ENCODE results near the gene PGRMC2. TPM values are rescaled to one million over a fixed set of nuclear protein-coding genes. Genes with fewer than 3 reads are reported as not detected.

Gene PGRMC2
- total and polyA plus RNA-seq, 2 of the 4 experiments (the other 2 are of a cell fraction), result 13.4 to 40.7 TPM

- ATAC-seq (ENCODE audit: low read depth) (no peak), DNase-seq (no peak)
- Histone ChIP-seq H2AK5ac (ENCODE audit: low read depth, low read length) (no peak overlapping the region), H3K9ac (ENCODE audit: low read depth, low read length) (no peak overlapping the region), H2BK120ac (ENCODE audit: low read depth, low read length) (no peak overlapping the region), H2BK20ac (ENCODE audit: low read depth, low read length) (peak overlapping the region; percentile 18; the same call in 1 of the 2 replicates), H3K4me3 (ENCODE audit: insufficient read depth, low read depth, low read length) (no peak overlapping the region), H3K36me3 (ENCODE audit: control insufficient read depth, insufficient read depth, low read length) (no peaks in the 10 kb centered on the region), H2AFZ (replicated peaks; ENCODE audit: low read length, poor library complexity) (no peak overlapping the region), H3K9me3 (ENCODE audit: control insufficient read depth, insufficient read depth, low read length) (no peaks in the 10 kb centered on the region), H2AK9ac (replicated peaks; ENCODE audit: low read depth, low read length, poor library complexity) (no peak overlapping the region), H3K79me1 (ENCODE audit: low read depth in 1 of 2, low read length in 2 of 2) (no peaks in the 10 kb centered on the region), H4K8ac (ENCODE audit: low read depth in 2 of 2, low read length in 2 of 2) (no peak overlapping the region), H3K4me2 (ENCODE audit: low read depth, low read length) (no peak overlapping the region), H3K9me1 (ENCODE audit: insufficient read depth, low read length) (no peaks in the 10 kb centered on the region), H3K56ac (ENCODE audit: extremely low read depth, insufficient read depth, low read length) (no peak overlapping the region), H3K4me1 (ENCODE audit: control insufficient read depth, insufficient read depth, low read length) (peaks cover 6% of the 10 kb centered on the region), H4K91ac (ENCODE audit: insufficient read depth, low read depth, low read length) (no peak overlapping the region), H2BK15ac (ENCODE audit: low read depth, low read length) (no peak overlapping the region), H3K18ac (ENCODE audit: low read depth, low read length) (no peak overlapping the region), H4K20me1 (ENCODE audit: insufficient read depth, low read length) (no peaks in the 10 kb centered on the region), H2BK5ac (ENCODE audit: low read depth, low read length, poor library complexity, severe bottlenecking) (no peak overlapping the region), H3K27ac (ENCODE audit: insufficient read depth, low read length) (no peak overlapping the region), H3K27me3 (ENCODE audit: control insufficient read depth, insufficient read depth, low read length) (no peaks in the 10 kb centered on the region), H3K4ac (ENCODE audit: low read depth, low read length) (no peak overlapping the region), H4K5ac (ENCODE audit: low read depth, low read length) (no peak overlapping the region), H3K23ac (ENCODE audit: low read depth, low read length) (no peak overlapping the region), H3K14ac (replicated peaks; ENCODE audit: low read depth, low read length) (no peak overlapping the region)
- BruUV-seq (replicated peaks), result no TSS peak
- dilution Hi-C loops (cut with HindIII; ENCODE audit: low sequenced_read_pairs, unreplicated experiment), result no loop called here
- CTCF ChIA-PET, result no interaction called here
- POLR2A ChIA-PET (ENCODE audit: unreplicated experiment), result no interaction called here
- in situ Hi-C loops (cut with MboI; ENCODE audit: low sequenced_read_pairs), result no loop called here
- no peak for TF ChIP-seq NFE2L2 (IDR thresholded peaks at IDR 0.05; ENCODE audit: low read depth, low read length)
- TF ChIP-seq RFX5 (IDR thresholded peaks at IDR 0.05; ENCODE audit: low read depth, low read length), result no peak
- no peak for TF ChIP-seq MAFK (IDR thresholded peaks at IDR 0.05; ENCODE audit: low read depth, low read length)
- TF ChIP-seq RAD21 (IDR thresholded peaks at IDR 0.05; ENCODE audit: low read length), result no peak
- TF ChIP-seq MAZ (IDR thresholded peaks at IDR 0.05; ENCODE audit: borderline replicate concordance, low read depth, low read length), result no peak
- TF ChIP-seq POLR2A (IDR thresholded peaks at IDR 0.05; ENCODE audit: low read depth, low read length), result no peak
- TF ChIP-seq CHD1 (IDR thresholded peaks at IDR 0.05; ENCODE audit: low read depth, low read length), result no peak
- no peak for TF ChIP-seq CEBPB (IDR thresholded peaks at IDR 0.05; ENCODE audit: low read depth, low read length)
- TF ChIP-seq RCOR1 (IDR thresholded peaks at IDR 0.05; ENCODE audit: insufficient replicate concordance, low read length), result no peak
- TF ChIP-seq SMC3 (IDR thresholded peaks at IDR 0.05; ENCODE audit: low read depth, low read length), result no peak
- TF ChIP-seq CTCF (conservative IDR thresholded peaks at IDR 0.05; ENCODE audit: low read depth, low read length), result no peak
- no peak for TF ChIP-seq FOS (IDR thresholded peaks at IDR 0.05; ENCODE audit: low read depth, low read length)
- TF ChIP-seq MXI1 (IDR thresholded peaks at IDR 0.05; ENCODE audit: borderline replicate concordance, low read depth, low read length), result no peak
- no peak for TF ChIP-seq BHLHE40 (IDR thresholded peaks at IDR 0.05; ENCODE audit: low read depth, low read length)
- TF ChIP-seq ELK1 (IDR thresholded peaks at IDR 0.05; ENCODE audit: borderline replicate concordance, low read depth, low read length), result no peak
- no peak for TF ChIP-seq USF2 (IDR thresholded peaks at IDR 0.05; ENCODE audit: low read depth, low read length)
- no CpG with 5 or more reads among the region's 2 CpGs for WGBS, 2 experiments (ENCODE audit: extremely low coverage in 2 of 2, insufficient read length in 1 of 2)
- intact Hi-C loops (cut with micrococcal nuclease), result no loop called here
Measured at GRCh38 chr4:128334256-128334655, 46.6 kb upstream of the PGRMC2 start.

Data from IMR-90 (cell line).